ENCODE measurements around the gene LANCL2. TPM values are rescaled to one million over a fixed set of nuclear protein-coding genes. Genes with fewer than 3 reads are reported as not detected.

Gene LANCL2
- total RNA-seq, 4 donors from 2014 or later: 16.9 to 59.3 (median 34.5) TPM

DNA sequence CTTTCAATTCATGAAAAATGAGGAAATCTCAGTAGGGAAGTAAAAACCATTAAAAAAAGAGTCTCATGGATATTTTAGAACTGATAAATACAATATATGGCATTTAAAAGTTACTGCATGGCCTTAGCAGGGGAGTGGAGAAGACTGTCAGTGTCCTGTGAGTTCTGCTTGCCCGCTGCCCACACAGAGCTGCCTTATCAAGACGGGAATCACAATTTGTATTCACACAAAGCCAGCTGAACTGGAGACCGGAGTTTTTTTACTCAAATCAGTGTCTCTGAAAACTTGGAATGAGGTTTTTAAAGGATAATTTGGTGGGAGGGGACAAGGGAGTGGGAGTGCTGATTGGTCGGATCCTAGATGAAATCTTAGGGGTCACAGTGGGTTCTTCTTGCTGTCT, 17.1 kb downstream of the LANCL2 start:
- TF ChIP-seq POLR2A (IDR thresholded peaks at IDR 0.05): no peak
- TF ChIP-seq, protein P1, sequence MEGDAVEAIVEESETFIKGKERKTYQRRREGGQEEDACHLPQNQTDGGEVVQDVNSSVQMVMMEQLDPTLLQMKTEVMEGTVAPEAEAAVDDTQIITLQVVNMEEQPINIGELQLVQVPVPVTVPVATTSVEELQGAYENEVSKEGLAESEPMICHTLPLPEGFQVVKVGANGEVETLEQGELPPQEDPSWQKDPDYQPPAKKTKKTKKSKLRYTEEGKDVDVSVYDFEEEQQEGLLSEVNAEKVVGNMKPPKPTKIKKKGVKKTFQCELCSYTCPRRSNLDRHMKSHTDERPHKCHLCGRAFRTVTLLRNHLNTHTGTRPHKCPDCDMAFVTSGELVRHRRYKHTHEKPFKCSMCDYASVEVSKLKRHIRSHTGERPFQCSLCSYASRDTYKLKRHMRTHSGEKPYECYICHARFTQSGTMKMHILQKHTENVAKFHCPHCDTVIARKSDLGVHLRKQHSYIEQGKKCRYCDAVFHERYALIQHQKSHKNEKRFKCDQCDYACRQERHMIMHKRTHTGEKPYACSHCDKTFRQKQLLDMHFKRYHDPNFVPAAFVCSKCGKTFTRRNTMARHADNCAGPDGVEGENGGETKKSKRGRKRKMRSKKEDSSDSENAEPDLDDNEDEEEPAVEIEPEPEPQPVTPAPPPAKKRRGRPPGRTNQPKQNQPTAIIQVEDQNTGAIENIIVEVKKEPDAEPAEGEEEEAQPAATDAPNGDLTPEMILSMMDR (IDR thresholded peaks at IDR 0.05): no peak
- no peaks in the 10 kb centered on the region for H3K36me3 ChIP-seq
- peaks cover 0 to 14% (median 3%) of the 10 kb centered on the region in 4 donors for H3K9me3 ChIP-seq
- H3K27me3 ChIP-seq: no peaks in the 10 kb centered on the region
- H3K27ac ChIP-seq: no peak overlapping the region
- H3K4me3 ChIP-seq: no peak overlapping the region
- DNase-seq: no peak
- H3K4me1 ChIP-seq: no peaks in the 10 kb centered on the region

DNA sequence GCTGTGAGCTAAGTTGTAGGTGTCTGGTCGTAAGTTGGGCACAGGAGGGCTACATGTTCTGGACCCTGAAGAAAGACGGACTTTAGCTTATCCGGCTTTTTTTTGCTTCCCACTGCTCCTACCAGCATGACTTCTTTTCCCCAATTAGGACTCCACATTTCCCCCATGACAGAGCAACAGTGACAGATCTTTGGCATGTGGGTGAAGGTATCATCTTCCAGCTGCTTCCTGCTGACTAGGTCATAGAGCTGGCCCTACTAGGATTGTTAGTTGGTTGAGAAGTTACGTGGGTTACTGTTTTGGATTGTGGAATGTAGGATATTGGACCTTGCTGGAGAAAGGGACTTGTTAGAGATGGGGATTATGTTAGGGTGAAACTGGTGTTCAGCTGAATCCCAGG, 21.4 kb downstream of the LANCL2 start:
- Histone ChIP-seq H3K36me3 (no peaks in the 10 kb centered on the region), H3K4me1 (no peaks in the 10 kb centered on the region), H3K4me3 (no peak overlapping the region), H3K27me3 (no peaks in the 10 kb centered on the region), H3K27ac (no peak overlapping the region), H3K9me3 (peaks cover 0 to 23% (median 3%) of the 10 kb centered on the region in 4 donors)
- TF ChIP-seq, protein P1 (IDR thresholded peaks at IDR 0.05): no peak
- no peak for TF ChIP-seq POLR2A (IDR thresholded peaks at IDR 0.05)
- no peak for DNase-seq

DNA sequence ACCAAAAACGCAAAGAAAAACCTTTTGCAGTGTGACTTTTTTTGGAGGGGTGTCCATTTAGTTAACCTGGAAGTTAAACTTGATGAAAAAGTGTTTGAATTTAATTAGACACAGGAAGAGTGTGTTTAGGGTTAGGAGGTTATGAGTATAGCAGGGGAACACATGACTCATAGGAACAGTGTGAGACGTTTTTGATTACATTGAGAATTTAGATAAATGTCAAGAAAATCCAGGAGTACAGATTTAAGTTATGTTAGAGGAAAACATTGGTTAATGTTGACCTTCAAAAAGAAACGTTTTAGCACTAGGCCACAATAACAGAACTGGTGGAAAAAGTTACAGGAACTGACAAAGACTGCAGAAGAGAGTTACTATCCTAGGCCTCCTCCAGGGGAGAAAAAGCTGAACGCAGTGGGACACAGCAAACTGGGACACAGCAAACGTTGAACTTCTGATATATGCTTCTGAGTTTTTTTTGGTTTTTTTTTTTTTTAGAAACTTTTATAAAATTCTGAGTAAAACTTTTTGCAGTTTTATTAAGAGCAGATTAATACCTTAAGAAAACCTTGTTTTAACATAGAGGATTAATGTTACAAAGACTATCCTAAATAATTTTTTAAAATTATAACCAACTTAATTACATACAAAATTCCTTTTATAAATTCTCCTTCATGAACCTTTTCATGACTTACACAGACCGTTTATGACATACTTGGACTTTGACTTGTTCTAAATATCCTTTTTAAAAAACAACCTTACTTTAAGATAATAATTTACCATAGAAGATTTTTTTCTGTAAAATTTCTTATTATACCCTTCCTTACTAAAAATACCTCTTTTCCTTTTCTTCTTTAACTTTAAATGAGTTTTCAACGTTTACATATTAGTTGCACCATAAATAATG, 22.2 kb downstream of the LANCL2 start:
- Histone ChIP-seq H3K27ac (no peak overlapping the region), H3K9me3 (peaks cover 0 to 23% (median 3%) of the 10 kb centered on the region in 4 donors), H3K4me1 (no peaks in the 10 kb centered on the region), H3K27me3 (no peaks in the 10 kb centered on the region), H3K4me3 (no peak overlapping the region), H3K36me3 (no peaks in the 10 kb centered on the region)
- no peak for DNase-seq
- TF ChIP-seq, protein P1 (IDR thresholded peaks at IDR 0.05): no peak
- TF ChIP-seq POLR2A (IDR thresholded peaks at IDR 0.05): no peak

DNA sequence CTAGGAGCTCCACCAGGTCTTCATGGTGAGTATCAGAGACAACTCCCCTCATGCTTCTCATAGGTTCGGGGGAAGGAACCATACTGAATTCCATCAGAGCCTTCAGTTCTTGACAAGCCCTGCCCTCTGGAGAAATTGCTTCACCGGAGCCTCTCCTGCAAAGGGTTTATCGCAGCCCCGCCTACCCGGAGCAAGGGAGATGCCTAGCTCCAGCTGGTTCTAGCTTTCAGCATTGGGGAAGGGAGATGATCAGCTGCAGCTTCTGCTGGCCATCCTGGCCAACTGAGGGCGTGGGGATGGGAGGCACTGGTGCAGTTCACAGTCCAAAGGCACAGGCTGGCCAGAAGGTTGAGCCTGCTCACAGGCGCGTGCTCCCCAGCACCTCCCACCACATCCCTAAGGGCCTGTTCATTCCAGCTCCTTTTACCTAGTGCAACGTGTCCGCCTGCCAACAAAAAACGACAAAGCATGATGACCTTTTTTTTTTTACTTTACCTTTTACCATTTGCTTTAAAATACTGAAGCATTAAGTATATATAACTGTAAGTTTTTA, 31.2 kb downstream of the LANCL2 start:
- no peak for DNase-seq
- no peaks in the 10 kb centered on the region for H3K4me1 ChIP-seq
- TF ChIP-seq POLR2A (IDR thresholded peaks at IDR 0.05): no peak
- TF ChIP-seq, protein P1 (IDR thresholded peaks at IDR 0.05): no peak
- H3K9me3 ChIP-seq: no peaks in the 10 kb centered on the region
- H3K27ac ChIP-seq: no peak overlapping the region
- H3K36me3 ChIP-seq: no peaks in the 10 kb centered on the region
- H3K27me3 ChIP-seq: no peaks in the 10 kb centered on the region
- no peak overlapping the region for H3K4me3 ChIP-seq

DNA sequence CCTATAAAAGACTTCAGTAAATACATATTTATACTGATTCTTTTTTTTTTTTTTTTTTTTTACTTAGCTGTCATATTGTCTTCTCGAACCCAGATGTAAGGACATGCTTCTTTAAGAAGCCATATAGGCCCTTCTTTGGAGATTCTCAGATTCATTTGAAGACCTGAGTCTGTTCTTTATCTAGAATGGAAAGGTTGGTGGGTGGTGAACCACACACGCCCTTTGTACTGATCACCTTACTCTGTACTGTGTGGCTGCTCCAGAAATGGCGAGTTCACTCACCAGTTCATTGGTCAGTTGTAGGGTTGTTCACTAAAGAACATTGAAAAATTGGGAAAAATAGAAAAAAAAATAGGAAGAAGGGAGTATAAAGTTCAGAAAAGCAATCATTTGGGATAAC, 32.5 kb downstream of the LANCL2 start:
- TF ChIP-seq, protein P1 (IDR thresholded peaks at IDR 0.05): no peak
- no peak for TF ChIP-seq POLR2A (IDR thresholded peaks at IDR 0.05)
- Histone ChIP-seq H3K36me3 (no peaks in the 10 kb centered on the region), H3K9me3 (no peaks in the 10 kb centered on the region), H3K27me3 (no peaks in the 10 kb centered on the region), H3K4me3 (no peak overlapping the region), H3K27ac (no peak overlapping the region), H3K4me1 (no peaks in the 10 kb centered on the region)
- no peak for DNase-seq
